ENCODE results near the gene NPC2. TPM values are rescaled to one million over a fixed set of nuclear protein-coding genes. Genes with fewer than 3 reads are reported as not detected.
A peak's percentile ranks its signal among the peaks of the same experiment; 100 is the strongest.

Gene NPC2
- total RNA-seq, 1 experiment from 2014 or later = 137 TPM

GRCh38 chr14:74434294-74434693 lies 58.8 kb downstream of the NPC2 start:
- H4K5ac ChIP-seq (ENCODE audit: insufficient read length, low read depth, low read length) = no peak overlapping the region
- no peak overlapping the region for H2BK15ac ChIP-seq (ENCODE audit: low read depth, low read length)
- Mint-ChIP-seq H3K9me3 (no peaks in the 10 kb centered on the region), H3K27ac (peak overlapping the region in 1 of 3 experiments; percentile 50; a peak in 2 of 7 replicates), H3K27me3 (ENCODE audit: low read depth) (no peaks in the 10 kb centered on the region; the same call in none of the 2 replicates), H3K4me3 (no peak overlapping the region), H3K36me3 (ENCODE audit: insufficient read depth in 1 of 3, low read depth in 3 of 3) (no peaks in the 10 kb centered on the region; a peak in 1 of 7 replicates), H3K4me1 (peaks cover 57 to 75% of the 10 kb centered on the region in 2 experiments)
- no peak overlapping the region for H2BK5ac ChIP-seq (ENCODE audit: insufficient read length, low read length)
- H3K23me2 ChIP-seq (ENCODE audit: insufficient read length, low read depth, low read length, poor library complexity, severe bottlenecking) = no peaks in the 10 kb centered on the region
- H4K8ac ChIP-seq (replicated peaks; ENCODE audit: insufficient read length, low read depth, low read length) = no peak overlapping the region
- no peaks in the 10 kb centered on the region for H3K9me3 ChIP-seq (ENCODE audit: control insufficient read depth, low read depth, low read length)
- H2AK5ac ChIP-seq (ENCODE audit: insufficient read length, low read length) = no peak overlapping the region
- H2BK20ac ChIP-seq (ENCODE audit: low read depth, low read length, poor library complexity, severe bottlenecking) = no peak overlapping the region
- H2BK120ac ChIP-seq (ENCODE audit: low read depth, low read length, poor library complexity, severe bottlenecking) = no peak overlapping the region
- H3K4me1 ChIP-seq (ENCODE audit: insufficient read depth, low read length) = peaks cover 16% of the 10 kb centered on the region; the same call in 1 of the 2 replicates
- H4K91ac ChIP-seq (ENCODE audit: insufficient read length, low read depth, low read length) = no peak overlapping the region
- no peaks in the 10 kb centered on the region for H4K20me1 ChIP-seq (ENCODE audit: control insufficient read depth, insufficient read depth, insufficient read length)
- H3K27me3 ChIP-seq (ENCODE audit: insufficient read depth, low read length) = no peaks in the 10 kb centered on the region
- no peak overlapping the region for H3K9ac ChIP-seq (ENCODE audit: extremely low read depth, insufficient read length, low read length)
- no CpG with 5 or more reads among the region's 2 CpGs for WGBS (ENCODE audit: extremely low coverage, insufficient read length, low lambda C conversion rate)
- no peak overlapping the region for H3T11ph ChIP-seq (ENCODE audit: low read length)
- no peak overlapping the region for H2AFZ ChIP-seq (ENCODE audit: low read length)
- H3K14ac ChIP-seq (ENCODE audit: insufficient read depth, low read length) = no peak overlapping the region
- no peak overlapping the region for H3K4ac ChIP-seq (ENCODE audit: low read depth, low read length)
- no peak overlapping the region for H2BK12ac ChIP-seq (ENCODE audit: insufficient read length, low read depth, low read length)
- no peak for DNase-seq
- TF ChIP-seq, protein P1, sequence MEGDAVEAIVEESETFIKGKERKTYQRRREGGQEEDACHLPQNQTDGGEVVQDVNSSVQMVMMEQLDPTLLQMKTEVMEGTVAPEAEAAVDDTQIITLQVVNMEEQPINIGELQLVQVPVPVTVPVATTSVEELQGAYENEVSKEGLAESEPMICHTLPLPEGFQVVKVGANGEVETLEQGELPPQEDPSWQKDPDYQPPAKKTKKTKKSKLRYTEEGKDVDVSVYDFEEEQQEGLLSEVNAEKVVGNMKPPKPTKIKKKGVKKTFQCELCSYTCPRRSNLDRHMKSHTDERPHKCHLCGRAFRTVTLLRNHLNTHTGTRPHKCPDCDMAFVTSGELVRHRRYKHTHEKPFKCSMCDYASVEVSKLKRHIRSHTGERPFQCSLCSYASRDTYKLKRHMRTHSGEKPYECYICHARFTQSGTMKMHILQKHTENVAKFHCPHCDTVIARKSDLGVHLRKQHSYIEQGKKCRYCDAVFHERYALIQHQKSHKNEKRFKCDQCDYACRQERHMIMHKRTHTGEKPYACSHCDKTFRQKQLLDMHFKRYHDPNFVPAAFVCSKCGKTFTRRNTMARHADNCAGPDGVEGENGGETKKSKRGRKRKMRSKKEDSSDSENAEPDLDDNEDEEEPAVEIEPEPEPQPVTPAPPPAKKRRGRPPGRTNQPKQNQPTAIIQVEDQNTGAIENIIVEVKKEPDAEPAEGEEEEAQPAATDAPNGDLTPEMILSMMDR (conservative IDR thresholded peaks at IDR 0.05) = no peak
- no peak overlapping the region for H3K4me2 ChIP-seq (ENCODE audit: insufficient read depth, insufficient read length, low read length)
- H3K56ac ChIP-seq (ENCODE audit: insufficient read length, low read depth, low read length) = no peak overlapping the region
- H3K79me2 ChIP-seq (ENCODE audit: insufficient read depth, low read length) = no peaks in the 10 kb centered on the region
- no peak overlapping the region for H3K23ac ChIP-seq (ENCODE audit: insufficient read length, low read depth, low read length)
- no peaks in the 10 kb centered on the region for H3K79me1 ChIP-seq (ENCODE audit: insufficient read depth, low read depth, low read length, poor library complexity, severe bottlenecking)
- H3K18ac ChIP-seq (ENCODE audit: insufficient read length, low read depth, low read length) = no peak overlapping the region
- no peak overlapping the region for H3K27ac ChIP-seq (ENCODE audit: insufficient read length, low read depth, low read length)
